ENCODE results near the gene PPIA. TPM values are rescaled to one million over a fixed set of nuclear protein-coding genes. Genes with fewer than 3 reads are reported as not detected.
A peak's percentile ranks its signal among the peaks of the same experiment; 100 is the strongest.

PPIA gene
- total RNA-seq, 1 donor = 1,612 TPM

- H3K4me2 ChIP-seq (ENCODE audit: insufficient read depth, low read length) = no peak overlapping the region
- H3K9me3 ChIP-seq (ENCODE audit: low read depth, low read length) = no peaks in the 10 kb centered on the region
- H3K27ac ChIP-seq (ENCODE audit: low read depth, low read length) = no peak overlapping the region
- H3K27me3 ChIP-seq (ENCODE audit: insufficient read depth, low read length) = no peaks in the 10 kb centered on the region
- peak; percentile 36 for DNase-seq (ENCODE audit: insufficient read length, low spot score, missing footprints)
- H2AFZ ChIP-seq (ENCODE audit: low read length) = no peak overlapping the region
- no peaks in the 10 kb centered on the region for H3K4me1 ChIP-seq (ENCODE audit: insufficient read depth, low read length)
- peaks cover 4% of the 10 kb centered on the region for H4K20me1 ChIP-seq (ENCODE audit: insufficient read depth, low read length)
- peaks cover 9% of the 10 kb centered on the region for H3K79me2 ChIP-seq (ENCODE audit: insufficient read depth, low read length)
- H3K4me3 ChIP-seq (ENCODE audit: insufficient read depth, low read length) = no peak overlapping the region
- peaks cover 59% of the 10 kb centered on the region for H3K36me3 ChIP-seq (ENCODE audit: insufficient read depth, low read length)
- no peak for TF ChIP-seq CTCF (IDR thresholded peaks at IDR 0.05; ENCODE audit: extremely low read depth, low read depth, low read length)
Measured at GRCh38 chr7:44761207-44762161, 35.0 kb upstream of the PPIA start.

- Histone ChIP-seq H3K27ac (ENCODE audit: low read depth, low read length) (no peak overlapping the region), H4K20me1 (ENCODE audit: insufficient read depth, low read length) (no peaks in the 10 kb centered on the region), H3K27me3 (ENCODE audit: insufficient read depth, low read length) (no peaks in the 10 kb centered on the region), H3K4me1 (ENCODE audit: insufficient read depth, low read length) (no peaks in the 10 kb centered on the region), H3K4me2 (ENCODE audit: insufficient read depth, low read length) (no peak overlapping the region), H3K79me2 (ENCODE audit: insufficient read depth, low read length) (peaks cover under 1% of the 10 kb centered on the region), H3K9me3 (ENCODE audit: low read depth, low read length) (no peaks in the 10 kb centered on the region), H3K4me3 (ENCODE audit: insufficient read depth, low read length) (no peak overlapping the region), H2AFZ (ENCODE audit: low read length) (no peak overlapping the region), H3K36me3 (ENCODE audit: insufficient read depth, low read length) (peaks cover 59% of the 10 kb centered on the region)
- DNase-seq (ENCODE audit: insufficient read length, low spot score, missing footprints) = peak; percentile 86
- TF ChIP-seq CTCF (IDR thresholded peaks at IDR 0.05; ENCODE audit: extremely low read depth, low read depth, low read length) = no peak
Measured at GRCh38 chr7:44762300-44762699, 34.2 kb upstream of the PPIA start.

DNA sequence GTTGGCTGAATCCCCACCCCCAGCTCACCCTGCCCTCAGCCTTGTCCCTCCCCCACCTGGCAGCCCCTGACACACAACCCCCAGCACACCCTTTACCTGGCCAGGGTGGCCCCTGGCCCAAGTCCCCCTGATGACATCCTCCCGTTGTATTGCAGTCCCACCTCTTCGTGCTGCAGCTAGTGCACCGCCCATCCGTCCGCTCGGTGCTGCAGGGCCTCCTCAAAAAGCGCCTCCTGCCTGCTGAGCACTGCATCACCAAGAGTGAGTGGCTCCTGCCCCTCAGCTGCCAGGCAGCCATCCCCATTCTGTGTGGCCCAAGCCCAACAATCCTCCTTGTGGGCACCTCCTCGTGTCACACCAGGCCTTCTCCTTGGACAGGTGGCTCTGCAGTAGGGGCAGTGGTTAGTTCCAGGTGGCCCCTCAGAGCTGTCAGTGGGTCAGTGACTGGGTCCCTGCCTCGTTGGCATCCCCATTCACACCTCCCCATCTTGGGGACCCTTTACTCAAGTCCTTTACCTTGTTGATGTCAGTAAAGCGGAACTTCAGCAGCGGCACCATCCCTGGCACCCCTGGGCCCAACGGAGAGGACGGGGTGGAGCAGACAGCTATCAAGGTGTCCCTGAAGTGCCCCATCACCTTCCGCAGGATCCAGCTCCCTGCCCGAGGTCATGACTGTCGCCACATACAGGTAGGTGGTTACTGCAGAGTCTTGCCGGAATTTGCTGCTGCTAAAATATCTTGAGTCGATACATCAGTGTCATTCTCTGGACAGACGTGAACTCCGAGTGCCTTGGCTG lies 33.6 kb upstream of the PPIA start:
- Histone ChIP-seq H3K4me2 (ENCODE audit: insufficient read depth, low read length) (no peak overlapping the region), H3K27ac (ENCODE audit: low read depth, low read length) (no peak overlapping the region), H3K9me3 (ENCODE audit: low read depth, low read length) (no peaks in the 10 kb centered on the region), H3K27me3 (ENCODE audit: insufficient read depth, low read length) (no peaks in the 10 kb centered on the region), H3K36me3 (ENCODE audit: insufficient read depth, low read length) (peaks cover 60% of the 10 kb centered on the region), H2AFZ (ENCODE audit: low read length) (no peak overlapping the region), H3K79me2 (ENCODE audit: insufficient read depth, low read length) (no peaks in the 10 kb centered on the region), H3K4me1 (ENCODE audit: insufficient read depth, low read length) (no peaks in the 10 kb centered on the region), H4K20me1 (ENCODE audit: insufficient read depth, low read length) (no peaks in the 10 kb centered on the region), H3K4me3 (ENCODE audit: insufficient read depth, low read length) (no peak overlapping the region)
- peak; percentile 58 for DNase-seq (ENCODE audit: insufficient read length, low spot score, missing footprints)
- TF ChIP-seq CTCF (IDR thresholded peaks at IDR 0.05; ENCODE audit: extremely low read depth, low read depth, low read length) = no peak

GRCh38 chr7:44764081-44764480 lies 32.4 kb upstream of the PPIA start:
- no peak overlapping the region for H3K4me2 ChIP-seq (ENCODE audit: insufficient read depth, low read length)

More at GRCh38 chr7:44764081-44764480, 32.4 kb upstream of the PPIA start:
- no peak for TF ChIP-seq CTCF (IDR thresholded peaks at IDR 0.05; ENCODE audit: extremely low read depth, low read depth, low read length)
- no peak overlapping the region for H2AFZ ChIP-seq (ENCODE audit: low read length)
- peaks cover under 1% of the 10 kb centered on the region for H3K4me1 ChIP-seq (ENCODE audit: insufficient read depth, low read length)
- H3K36me3 ChIP-seq (ENCODE audit: insufficient read depth, low read length) = peaks cover 56% of the 10 kb centered on the region
- no peaks in the 10 kb centered on the region for H4K20me1 ChIP-seq (ENCODE audit: insufficient read depth, low read length)
- no peaks in the 10 kb centered on the region for H3K27me3 ChIP-seq (ENCODE audit: insufficient read depth, low read length)
- H3K79me2 ChIP-seq (ENCODE audit: insufficient read depth, low read length) = no peaks in the 10 kb centered on the region
- H3K9me3 ChIP-seq (ENCODE audit: low read depth, low read length) = no peaks in the 10 kb centered on the region
- no peak overlapping the region for H3K4me3 ChIP-seq (ENCODE audit: insufficient read depth, low read length)
- DNase-seq (ENCODE audit: insufficient read length, low spot score, missing footprints) = peak; percentile 30
- H3K27ac ChIP-seq (ENCODE audit: low read depth, low read length) = no peak overlapping the region

Data from osteoblast (primary cell).